Fibroblast of lung (primary cell): ENCODE measurements around the gene SNHG17. TPM values are rescaled to one million over a fixed set of nuclear protein-coding genes. Genes with fewer than 3 reads are reported as not detected.

Experiments used
- DNase-seq, 2 donors: peaks; one replicate each; pipeline versions ENCODE4 v3.0.0 to v3.0.0-alpha.2; 2010; ENCODE audit warnings: low read depth in 2 of 2
- H2AFZ ChIP-seq: 2 replicates; pipeline ENCODE4 v1.5.1; 2012; ENCODE audit warnings: low read length, control low read depth, inconsistent platforms
- H3K27ac ChIP-seq: 2 replicates; pipeline ENCODE4 v1.5.1; 2011; ENCODE audit warnings: low read length, control low read depth; ENCODE audit not compliant: insufficient read depth
- H3K27me3 ChIP-seq: 2 replicates; pipeline ENCODE4 v1.5.1; 2011; ENCODE audit warnings: mild to moderate bottlenecking, low read length; ENCODE audit not compliant: control insufficient read depth, insufficient read depth
- H3K36me3 ChIP-seq: 2 replicates; pipeline ENCODE4 v1.5.1; 2011; ENCODE audit warnings: low read length; ENCODE audit not compliant: control insufficient read depth, insufficient read depth
- H3K4me1 ChIP-seq: 2 replicates; pipeline ENCODE4 v1.5.1; 2011; ENCODE audit warnings: low read length; ENCODE audit not compliant: control insufficient read depth, insufficient read depth; ENCODE audit errors: extremely low read depth
- H3K4me2 ChIP-seq: 2 replicates; pipeline ENCODE4 v1.5.1; 2011; ENCODE audit warnings: low read length, control low read depth; ENCODE audit not compliant: insufficient read depth; ENCODE audit errors: extremely low read depth
- H3K4me3 ChIP-seq, 4 experiments: fragments of 200-600 bp in 1 of 4; sonication (generic) in 1 of 4; replicated peaks in 1 of 4; 2 replicates each; pipeline ENCODE4 v1.5.1; 2011 to 2016; ENCODE audit warnings: low read length in 4 of 4, low read depth in 3 of 4, mild to moderate bottlenecking in 3 of 4, control low read depth in 2 of 4, inconsistent platforms in 1 of 4, mixed read lengths in 1 of 4; ENCODE audit not compliant: insufficient read depth in 1 of 4; ENCODE audit errors: control extremely low read depth in 1 of 4
- H3K79me2 ChIP-seq: 2 replicates; pipeline ENCODE4 v1.5.1; 2012; ENCODE audit warnings: mild to moderate bottlenecking, low read length, inconsistent platforms; ENCODE audit not compliant: control insufficient read depth, insufficient read depth
- H3K9ac ChIP-seq: 2 replicates; pipeline ENCODE4 v1.5.1; 2011; ENCODE audit warnings: mild to moderate bottlenecking, low read length, control low read depth; ENCODE audit not compliant: insufficient read depth
- H3K9me3 ChIP-seq: 2 replicates; pipeline ENCODE4 v1.5.1; 2012; ENCODE audit warnings: low read depth, low read length; ENCODE audit not compliant: control insufficient read depth, insufficient read depth
- H4K20me1 ChIP-seq: 2 replicates; pipeline ENCODE4 v1.5.1; 2011; ENCODE audit warnings: low read length; ENCODE audit not compliant: control insufficient read depth, insufficient read depth; ENCODE audit errors: extremely low read depth
- CTCF ChIP-seq, 2 donors: IDR thresholded peaks in 1 of 2; conservative IDR thresholded peaks in 1 of 2; 1 replicate in 1 of 2; 2 replicates in 1 of 2; pipeline ENCODE4 v1.5.1; 2011 to 2012; ENCODE audit warnings: low read length in 2 of 2, control low read depth in 1 of 2, inconsistent platforms in 1 of 2, low read depth in 1 of 2, mild to moderate bottlenecking in 1 of 2
- EZH2 ChIP-seq: IDR thresholded peaks from 2 replicates; pipeline ENCODE4 v1.5.1; 2012; ENCODE audit warnings: low read length, control low read depth, mild to moderate bottlenecking; ENCODE audit errors: missing control alignments
- polyA plus RNA-seq, 2 donors: library from polyadenylated mRNA; depleted of rRNA in 1 of 2; stranded (reverse) in 1 of 2; unstranded in 1 of 2; fragments of >200 nt; gene quantifications; 2 replicates each; pipeline ENCODE4 v1.2.1, GENCODE V29; 2011 to 2012; ENCODE audit warnings: missing spikeins in 1 of 2
- total RNA-seq: library from RNA; depleted of rRNA; stranded (reverse); fragments of >200 nt; gene quantifications from 2 replicates; pipeline ENCODE4 v1.2.1, GENCODE V29; 2014

The SNHG17 gene
- total and polyA plus RNA-seq, 2 donors (not counting 1 experiment from before 2014, with no cell fraction given), result 10.6 to 15.0 TPM

GRCh38 chr20:38450412-38450975, 15.4 kb upstream of the SNHG17 start:
- Histone ChIP-seq H3K36me3 (peaks cover 4% of the 10 kb centered on the region), H3K27ac (no peak overlapping the region), H3K9ac (no peak overlapping the region), H4K20me1 (no peaks in the 10 kb centered on the region), H3K9me3 (no peaks in the 10 kb centered on the region), H3K4me2 (no peak overlapping the region), H3K4me1 (no peaks in the 10 kb centered on the region), H2AFZ (no peak overlapping the region), H3K79me2 (no peaks in the 10 kb centered on the region), H3K4me3 (no peak overlapping the region), H3K27me3 (no peaks in the 10 kb centered on the region)
- TF ChIP-seq CTCF (conservative IDR thresholded peaks at IDR 0.05 in 1 of 2, IDR thresholded peaks at IDR 0.05 in 1 of 2; ENCODE audit: low read depth in 1 of 2, low read length in 2 of 2), result no peak
- no peak for TF ChIP-seq EZH2
- DNase-seq, result peak in 1 of 2 donors; percentile 87

GRCh38 chr20:38449046-38449445, 13.9 kb upstream of the SNHG17 start:
- Histone ChIP-seq H3K4me3 (no peak overlapping the region), H3K4me2 (no peak overlapping the region), H3K4me1 (no peaks in the 10 kb centered on the region), H3K9ac (no peak overlapping the region), H3K9me3 (no peaks in the 10 kb centered on the region), H2AFZ (no peak overlapping the region), H3K27me3 (no peaks in the 10 kb centered on the region), H3K36me3 (peaks cover 4% of the 10 kb centered on the region), H3K27ac (no peak overlapping the region), H3K79me2 (no peaks in the 10 kb centered on the region), H4K20me1 (no peaks in the 10 kb centered on the region)
- no peak for DNase-seq
- no peak for TF ChIP-seq EZH2
- no peak for TF ChIP-seq CTCF (conservative IDR thresholded peaks at IDR 0.05 in 1 of 2, IDR thresholded peaks at IDR 0.05 in 1 of 2; ENCODE audit: low read depth in 1 of 2, low read length in 2 of 2)

DNA sequence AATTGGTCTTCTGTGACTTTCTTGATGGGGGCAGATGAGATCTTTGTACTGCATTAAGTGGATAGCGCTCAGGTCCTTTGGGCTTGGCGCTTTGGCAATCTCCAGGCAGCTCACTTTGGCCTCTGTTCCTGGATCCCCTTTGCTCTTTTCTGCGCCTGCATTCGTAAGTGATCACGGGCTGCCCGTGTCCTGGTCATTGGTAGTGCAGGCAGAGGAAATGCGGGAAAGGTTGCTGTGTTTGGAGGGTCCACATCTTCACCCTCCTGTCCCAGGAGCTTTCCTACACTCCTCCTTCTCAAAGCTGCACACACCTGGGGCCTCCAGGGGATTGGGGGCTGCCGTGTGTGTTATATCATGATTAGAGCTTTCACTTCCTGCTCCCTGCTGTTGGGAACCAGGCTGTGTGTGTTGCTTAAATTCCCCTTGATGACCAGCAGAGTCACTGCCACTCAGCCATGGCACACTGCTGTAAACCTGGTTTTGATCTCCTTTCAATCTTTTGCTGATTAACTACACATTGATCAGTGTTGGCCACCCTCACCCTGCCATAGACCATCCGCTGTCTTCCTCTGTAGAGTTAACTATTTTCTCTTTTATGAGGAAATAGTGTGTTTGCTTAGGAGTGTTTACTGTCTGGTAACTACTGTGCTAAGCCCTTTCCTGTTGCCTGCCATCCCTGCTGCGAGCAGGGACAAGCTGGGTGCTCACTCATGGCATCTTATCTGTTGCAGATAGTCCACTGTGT, 13.0 kb upstream of the SNHG17 start:
- Histone ChIP-seq H3K27ac (no peak overlapping the region), H3K36me3 (peaks cover 4% of the 10 kb centered on the region), H2AFZ (no peak overlapping the region), H3K9ac (no peak overlapping the region), H4K20me1 (no peaks in the 10 kb centered on the region), H3K4me3 (peak overlapping the region in 1 of 4 experiments; percentile 100), H3K4me1 (no peaks in the 10 kb centered on the region), H3K27me3 (no peaks in the 10 kb centered on the region), H3K4me2 (no peak overlapping the region), H3K9me3 (no peaks in the 10 kb centered on the region), H3K79me2 (no peaks in the 10 kb centered on the region)
- no peak for DNase-seq
- no peak for TF ChIP-seq EZH2
- TF ChIP-seq CTCF (conservative IDR thresholded peaks at IDR 0.05 in 1 of 2, IDR thresholded peaks at IDR 0.05 in 1 of 2; ENCODE audit: low read depth in 1 of 2, low read length in 2 of 2), result no peak
